ENCODE results near the gene GFAP. TPM values are rescaled to one million over a fixed set of nuclear protein-coding genes. Genes with fewer than 3 reads are reported as not detected.
A peak's percentile ranks its signal among the peaks of the same experiment; 100 is the strongest.

Gene GFAP
- total and polyA plus RNA-seq, 7 experiments from 2014 or later, result 0.16 TPM; not detected in 6

DNA sequence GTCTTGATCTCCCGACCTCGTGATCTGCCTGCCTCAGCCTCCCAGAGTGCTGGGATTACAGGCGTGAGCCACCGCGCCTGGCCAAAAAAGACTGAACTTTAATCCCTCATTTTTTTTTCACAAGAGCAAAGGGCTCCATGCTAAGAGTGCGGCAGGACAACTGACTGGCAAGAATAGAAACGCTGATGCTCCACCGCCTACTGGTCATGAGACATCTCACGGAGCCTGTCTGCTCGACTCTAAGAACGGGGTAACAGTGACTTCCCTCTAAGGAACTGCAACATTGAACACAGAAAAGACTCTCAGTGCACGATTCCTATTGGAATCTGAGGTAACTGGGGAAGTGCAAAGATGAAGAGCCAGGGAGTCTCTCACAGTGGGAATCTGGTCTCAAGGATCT lies 43.7 kb downstream of the GFAP start:
- ATAC-seq (no peak), DNase-seq (no peak)
- intact Hi-C loops (cut with micrococcal nuclease), result no loop called here
- peaks cover 25 to 87% (median 43%) of the 10 kb centered on the region in 3 experiments for H3K36me3 ChIP-seq (ENCODE audit: control insufficient read depth in 2 of 3, insufficient read depth in 3 of 3, low read length in 3 of 3)
- Mint-ChIP-seq H3K9me3 (no peaks in the 10 kb centered on the region), H3K4me3 (no peak overlapping the region), H3K27ac (no peak overlapping the region), H3K4me1 (no peaks in the 10 kb centered on the region), H3K27me3 (no peaks in the 10 kb centered on the region), H3K36me3 (peaks cover 0 to 49% (median 23%) of the 10 kb centered on the region in 5 donors)
- no peaks in the 10 kb centered on the region for H3K27me3 ChIP-seq (ENCODE audit: control insufficient read depth in 2 of 2, insufficient read depth in 2 of 2, low read length in 2 of 2)
- H3K4me3 ChIP-seq (ENCODE audit: low read length), result no peak overlapping the region
- CTCF ChIA-PET, result interaction anchor here (10.7 kb wide), 1 partner anchor 93 kb away, joined by 146 read pairs; no protein-coding TSS in a partner anchor
- no peak overlapping the region for H3K27ac ChIP-seq (ENCODE audit: low read depth, low read length)
- POLR2A ChIA-PET, result no interaction called here
- no peaks in the 10 kb centered on the region for H3K9me3 ChIP-seq (ENCODE audit: control insufficient read depth in 2 of 3, low read length in 3 of 3)
- H3K4me1 ChIP-seq (ENCODE audit: control insufficient read depth in 2 of 2, insufficient read depth in 2 of 2, low read length in 2 of 2), result no peaks in the 10 kb centered on the region

DNA sequence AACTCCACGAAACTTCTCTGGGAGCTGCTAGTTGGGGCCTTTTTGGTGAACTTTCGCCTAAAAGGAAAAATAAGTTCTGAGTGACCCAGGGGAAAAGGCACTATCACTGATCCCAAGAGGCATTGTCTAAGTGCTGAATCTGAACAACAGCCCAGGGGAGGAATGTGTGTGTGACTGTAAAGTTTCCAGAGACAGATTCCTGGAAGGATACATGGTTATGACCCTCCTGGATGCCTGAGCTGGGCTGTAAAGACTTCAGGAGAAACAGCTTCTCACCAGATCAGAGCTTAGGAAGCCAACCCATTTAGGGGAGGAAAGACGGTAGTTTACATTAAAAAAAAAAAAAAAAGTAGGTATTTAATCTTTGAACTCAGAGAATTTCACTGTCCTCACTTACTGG lies 47.5 kb downstream of the GFAP start:
- ChIA-PET CTCF (interaction anchor here (0.7 to 10.7 kb wide), 6 partner anchors 8 to 136 kb away, joined by 3 to 146 read pairs (median 5); no protein-coding TSS in a partner anchor), POLR2A (interaction anchor here (0.6 to 1.8 kb wide), 3 partner anchors 11 to 59 kb away, joined by 3 to 4 read pairs (median 4); partner anchors contain the start of gene EFTUD2)
- H3K4me3 Mint-ChIP-seq, result no peak overlapping the region
- peaks cover 9 to 87% (median 41%) of the 10 kb centered on the region in 3 experiments for H3K36me3 ChIP-seq (ENCODE audit: control insufficient read depth in 2 of 3, insufficient read depth in 3 of 3, low read length in 3 of 3)
- H3K4me1 ChIP-seq (ENCODE audit: control insufficient read depth in 2 of 2, insufficient read depth in 2 of 2, low read length in 2 of 2), result no peaks in the 10 kb centered on the region
- no peaks in the 10 kb centered on the region for H3K27me3 Mint-ChIP-seq
- H3K4me1 Mint-ChIP-seq, result no peaks in the 10 kb centered on the region
- peak overlapping the region in 1 of 9 donors; percentile 66 for H3K27ac Mint-ChIP-seq
- no peak overlapping the region for H3K27ac ChIP-seq (ENCODE audit: low read depth, low read length)
- intact Hi-C loops (cut with micrococcal nuclease), result no loop called here
- DNase-seq (no peak), ATAC-seq (no peak)
- no peaks in the 10 kb centered on the region for H3K9me3 Mint-ChIP-seq
- H3K27me3 ChIP-seq (ENCODE audit: control insufficient read depth in 2 of 2, insufficient read depth in 2 of 2, low read length in 2 of 2), result no peaks in the 10 kb centered on the region
- no peak overlapping the region for H3K4me3 ChIP-seq (ENCODE audit: low read length)
- H3K36me3 Mint-ChIP-seq, result peaks cover under 1 to 52% (median 27%) of the 10 kb centered on the region in 5 donors
- H3K9me3 ChIP-seq (ENCODE audit: control insufficient read depth in 2 of 3, low read length in 3 of 3), result no peaks in the 10 kb centered on the region

DNA sequence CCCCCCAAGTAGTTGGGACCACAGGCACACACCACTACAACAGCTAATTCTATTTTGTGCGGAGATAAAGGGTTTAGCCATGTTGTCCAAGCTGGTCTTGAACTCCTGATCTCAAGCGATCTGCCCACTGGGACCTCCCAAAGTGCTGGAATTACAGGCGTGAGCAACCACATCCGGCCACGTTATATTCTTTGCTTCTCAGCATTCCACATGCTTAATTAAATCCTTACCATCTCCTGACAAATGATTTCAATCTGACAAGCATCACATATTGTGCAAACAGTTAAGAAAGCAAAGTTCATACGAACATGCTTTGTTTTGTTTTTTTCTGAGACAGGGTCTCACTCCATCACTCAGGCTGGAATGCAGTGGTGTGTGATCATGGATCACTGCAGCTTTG lies 49.4 kb downstream of the GFAP start:
- Histone ChIP-seq H3K4me1 (ENCODE audit: control insufficient read depth in 2 of 2, insufficient read depth in 2 of 2, low read length in 2 of 2) (no peaks in the 10 kb centered on the region), H3K9me3 (ENCODE audit: control insufficient read depth in 2 of 3, low read length in 3 of 3) (no peaks in the 10 kb centered on the region), H3K4me3 (ENCODE audit: low read length) (no peak overlapping the region), H3K27me3 (ENCODE audit: control insufficient read depth in 2 of 2, insufficient read depth in 2 of 2, low read length in 2 of 2) (no peaks in the 10 kb centered on the region), H3K36me3 (ENCODE audit: control insufficient read depth in 2 of 3, insufficient read depth in 3 of 3, low read length in 3 of 3) (peaks cover 8 to 86% (median 36%) of the 10 kb centered on the region in 3 experiments), H3K27ac (ENCODE audit: low read depth, low read length) (no peak overlapping the region)
- ChIA-PET POLR2A (interaction anchor here (0.6 to 0.9 kb wide), 2 partner anchors 89 to 153 kb away, joined by 3 read pairs; no protein-coding TSS in a partner anchor), CTCF (interaction anchor here (0.6 to 10.7 kb wide), 2 partner anchors 87 to 1196 kb away, joined by 3 to 146 read pairs; no protein-coding TSS in a partner anchor)
- H3K27me3 Mint-ChIP-seq, result no peaks in the 10 kb centered on the region
- H3K4me3 Mint-ChIP-seq, result no peak overlapping the region
- no peaks in the 10 kb centered on the region for H3K4me1 Mint-ChIP-seq
- no peaks in the 10 kb centered on the region for H3K9me3 Mint-ChIP-seq
- H3K36me3 Mint-ChIP-seq, result peaks cover 3 to 46% (median 21%) of the 10 kb centered on the region in 5 donors
- no peak for DNase-seq
- no peak overlapping the region for H3K27ac Mint-ChIP-seq
- no peak for ATAC-seq
- intact Hi-C loops (cut with micrococcal nuclease), result loop anchor here (1.0 kb wide), 3 partner anchors 87 to 333 kb away; no protein-coding TSS in a partner anchor

DNA sequence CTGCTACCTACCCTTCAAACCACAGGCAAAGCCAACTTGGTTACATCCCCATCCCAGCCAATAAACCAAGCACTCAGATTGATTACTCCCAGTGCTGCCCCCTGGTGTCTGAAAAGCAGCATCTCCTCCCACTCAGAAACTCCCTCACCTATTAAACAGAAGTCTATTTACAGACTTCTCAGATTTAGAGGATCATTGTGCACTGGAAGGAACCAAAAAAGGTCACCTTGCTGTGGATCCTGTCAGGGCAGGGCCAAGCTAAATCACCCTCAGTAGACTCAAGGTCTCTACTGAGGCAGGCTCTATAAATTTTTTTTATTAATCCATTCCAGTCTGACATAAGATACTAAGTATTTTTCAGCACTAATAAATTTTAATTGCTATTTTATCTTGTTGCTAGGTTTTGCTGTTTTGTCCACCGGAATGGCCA lies 50.1 kb downstream of the GFAP start:
- no peak overlapping the region for H3K27ac Mint-ChIP-seq
- H3K4me3 Mint-ChIP-seq, result no peak overlapping the region
- Histone ChIP-seq H3K36me3 (ENCODE audit: control insufficient read depth in 2 of 3, insufficient read depth in 3 of 3, low read length in 3 of 3) (peaks cover 12 to 86% (median 39%) of the 10 kb centered on the region in 3 experiments), H3K27ac (ENCODE audit: low read depth, low read length) (no peak overlapping the region), H3K9me3 (ENCODE audit: control insufficient read depth in 2 of 3, low read length in 3 of 3) (no peaks in the 10 kb centered on the region), H3K27me3 (ENCODE audit: control insufficient read depth in 2 of 2, insufficient read depth in 2 of 2, low read length in 2 of 2) (no peaks in the 10 kb centered on the region), H3K4me1 (ENCODE audit: control insufficient read depth in 2 of 2, insufficient read depth in 2 of 2, low read length in 2 of 2) (no peaks in the 10 kb centered on the region), H3K4me3 (ENCODE audit: low read length) (no peak overlapping the region)
- H3K36me3 Mint-ChIP-seq, result peaks cover 7 to 46% (median 20%) of the 10 kb centered on the region in 5 donors
- no peaks in the 10 kb centered on the region for H3K27me3 Mint-ChIP-seq
- no peaks in the 10 kb centered on the region for H3K9me3 Mint-ChIP-seq
- CTCF ChIA-PET, result interaction anchor here (0.6 to 10.7 kb wide), 4 partner anchors 13 to 1196 kb away, joined by 3 to 146 read pairs (median 4); no protein-coding TSS in a partner anchor
- intact Hi-C loops (cut with micrococcal nuclease), result loop anchor here (1.0 kb wide), 3 partner anchors 86 to 332 kb away; no protein-coding TSS in a partner anchor
- DNase-seq (peak; percentile 37 to 76 (median 65)), ATAC-seq (peak; percentile 86)
- H3K4me1 Mint-ChIP-seq, result no peaks in the 10 kb centered on the region
- POLR2A ChIA-PET, result interaction anchor here (0.6 to 1.5 kb wide), 2 partner anchors 10 to 90 kb away, joined by 3 to 5 read pairs; no protein-coding TSS in a partner anchor

DNA sequence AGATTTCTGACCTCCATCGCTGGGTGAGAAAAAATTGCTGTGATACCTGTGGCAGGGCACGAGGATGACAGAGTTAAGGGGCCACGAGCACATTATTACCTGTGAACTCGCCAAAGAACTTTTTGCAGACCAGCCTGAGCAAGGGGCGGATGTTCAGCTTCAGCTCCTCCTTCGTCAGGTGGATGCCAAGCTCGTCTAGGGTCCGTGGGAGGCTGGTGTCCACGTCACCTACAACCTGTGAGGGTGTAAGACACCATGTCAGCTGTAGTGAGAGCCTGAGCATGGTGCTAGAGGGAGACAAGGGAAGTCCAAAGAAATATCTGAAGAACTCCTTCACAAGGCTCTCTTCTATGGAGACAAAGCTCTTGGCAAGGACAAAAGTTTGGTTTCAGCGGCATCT lies 50.5 kb downstream of the GFAP start:
- intact Hi-C loops (cut with micrococcal nuclease), result loop anchor here (1.0 kb wide), 3 partner anchors 86 to 332 kb away; no protein-coding TSS in a partner anchor
- Histone ChIP-seq H3K4me3 (ENCODE audit: low read length) (no peak overlapping the region), H3K27me3 (ENCODE audit: control insufficient read depth in 2 of 2, insufficient read depth in 2 of 2, low read length in 2 of 2) (no peaks in the 10 kb centered on the region), H3K4me1 (ENCODE audit: control insufficient read depth in 2 of 2, insufficient read depth in 2 of 2, low read length in 2 of 2) (no peaks in the 10 kb centered on the region), H3K36me3 (ENCODE audit: control insufficient read depth in 2 of 3, insufficient read depth in 3 of 3, low read length in 3 of 3) (peaks cover 12 to 86% (median 43%) of the 10 kb centered on the region in 3 experiments), H3K27ac (ENCODE audit: low read depth, low read length) (no peak overlapping the region), H3K9me3 (ENCODE audit: control insufficient read depth in 2 of 3, low read length in 3 of 3) (no peaks in the 10 kb centered on the region)
- Mint-ChIP-seq H3K4me3 (no peak overlapping the region), H3K4me1 (no peaks in the 10 kb centered on the region), H3K36me3 (peaks cover 9 to 43% (median 21%) of the 10 kb centered on the region in 5 donors), H3K27me3 (no peaks in the 10 kb centered on the region), H3K9me3 (no peaks in the 10 kb centered on the region), H3K27ac (no peak overlapping the region)
- DNase-seq, result no peak
- peak; percentile 18 for ATAC-seq
- POLR2A ChIA-PET, result interaction anchor here (0.6 to 1.5 kb wide), 2 partner anchors 11 to 89 kb away, joined by 3 to 5 read pairs; no protein-coding TSS in a partner anchor
- CTCF ChIA-PET, result interaction anchor here (0.6 to 10.7 kb wide), 3 partner anchors 13 to 86 kb away, joined by 3 to 146 read pairs (median 6); no protein-coding TSS in a partner anchor

DNA sequence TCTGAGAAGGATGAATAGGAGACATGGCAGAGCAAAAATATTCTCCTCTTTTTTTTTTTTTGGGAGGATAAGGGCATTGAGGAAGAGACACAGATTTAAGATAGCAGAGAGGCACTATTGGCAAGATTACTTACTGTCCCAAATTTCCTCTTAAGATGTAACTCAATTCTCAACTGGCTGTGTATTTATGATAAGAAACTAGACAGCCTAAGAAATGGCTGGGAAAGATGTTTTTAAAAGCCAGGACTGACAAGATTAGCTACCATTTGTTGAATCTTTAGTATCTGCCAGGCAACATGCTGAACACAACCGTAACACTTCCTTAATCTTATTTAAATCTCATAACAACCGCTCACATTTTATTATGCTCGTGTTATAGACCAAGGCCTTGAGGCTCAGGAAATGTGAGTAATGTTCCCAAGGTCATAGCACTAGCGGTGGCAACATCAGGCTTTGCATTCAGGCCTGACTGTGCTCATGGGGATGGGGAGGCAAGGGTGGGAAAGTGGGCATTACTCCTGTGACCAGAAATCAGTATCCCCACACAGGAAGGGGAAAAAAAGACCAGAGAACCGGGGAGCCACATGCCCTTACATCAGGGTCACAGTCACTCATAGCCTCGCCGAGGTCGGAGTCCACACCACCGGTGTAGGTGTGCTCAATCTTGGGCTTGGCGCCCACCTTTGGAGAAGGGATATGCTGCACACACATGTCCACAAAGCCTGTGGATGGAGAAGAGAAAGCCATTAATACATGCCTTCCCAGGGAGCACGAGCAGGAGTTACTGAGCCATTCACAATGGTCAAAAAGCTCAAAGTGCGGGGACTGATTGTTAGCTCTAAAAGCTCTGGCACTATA lies 52.0 kb downstream of the GFAP start:
- CTCF ChIA-PET, result interaction anchor here (0.9 to 10.7 kb wide), 3 partner anchors 13 to 85 kb away, joined by 5 to 146 read pairs (median 6); no protein-coding TSS in a partner anchor
- POLR2A ChIA-PET, result interaction anchor here (0.5 kb wide), 1 partner anchor 121 kb away, joined by 3 read pairs; no protein-coding TSS in a partner anchor
- intact Hi-C loops (cut with micrococcal nuclease), result no loop called here

More for the DNA sequence above, 52.0 kb downstream of the GFAP start:
- no peaks in the 10 kb centered on the region for H3K9me3 ChIP-seq (ENCODE audit: control insufficient read depth in 2 of 3, low read length in 3 of 3)
- H3K36me3 Mint-ChIP-seq, result peaks cover 13 to 38% (median 20%) of the 10 kb centered on the region in 5 donors
- H3K4me3 Mint-ChIP-seq, result no peak overlapping the region
- DNase-seq (no peak), ATAC-seq (no peak)
- H3K27ac ChIP-seq (ENCODE audit: low read depth, low read length), result no peak overlapping the region
- no peaks in the 10 kb centered on the region for H3K4me1 Mint-ChIP-seq
- no peaks in the 10 kb centered on the region for H3K27me3 ChIP-seq (ENCODE audit: control insufficient read depth in 2 of 2, insufficient read depth in 2 of 2, low read length in 2 of 2)
- H3K4me1 ChIP-seq (ENCODE audit: control insufficient read depth in 2 of 2, insufficient read depth in 2 of 2, low read length in 2 of 2), result no peaks in the 10 kb centered on the region
- H3K27me3 Mint-ChIP-seq, result no peaks in the 10 kb centered on the region
- H3K36me3 ChIP-seq (ENCODE audit: control insufficient read depth in 2 of 3, insufficient read depth in 3 of 3, low read length in 3 of 3), result peaks cover 21 to 86% (median 55%) of the 10 kb centered on the region in 3 experiments
- H3K9me3 Mint-ChIP-seq, result no peaks in the 10 kb centered on the region
- H3K4me3 ChIP-seq (ENCODE audit: low read length), result no peak overlapping the region
- no peak overlapping the region for H3K27ac Mint-ChIP-seq

Measured in naive thymus-derived CD4-positive, alpha-beta T cell (primary cell).